D721Med (cell line): ENCODE measurements around the gene KCNG2.

Experiments
- DNase-seq: peaks from one replicate; pipeline ENCODE4 v3.0.0; 2011; ENCODE audit warnings: low spot score; ENCODE audit not compliant: insufficient read length
- FAIRE-seq: peaks from 2 replicates; lab custom pipeline; 2011; peaks lifted over from hg19 to GRCh38; lab: Jason Lieb, UNC
- TF ChIP-seq, protein P1 (sequence below): IDR thresholded peaks from 2 replicates; pipeline ENCODE4 v1.5.1; 2012; ENCODE audit warnings: mild to moderate bottlenecking, control low read depth; ENCODE audit not compliant: insufficient read depth; ENCODE audit errors: missing control alignments

Gene KCNG2

GRCh38 chr18:79796531-79797405, 970 bp upstream of the KCNG2 start:
- peak; percentile 35 for FAIRE-seq
- TF ChIP-seq, protein P1, sequence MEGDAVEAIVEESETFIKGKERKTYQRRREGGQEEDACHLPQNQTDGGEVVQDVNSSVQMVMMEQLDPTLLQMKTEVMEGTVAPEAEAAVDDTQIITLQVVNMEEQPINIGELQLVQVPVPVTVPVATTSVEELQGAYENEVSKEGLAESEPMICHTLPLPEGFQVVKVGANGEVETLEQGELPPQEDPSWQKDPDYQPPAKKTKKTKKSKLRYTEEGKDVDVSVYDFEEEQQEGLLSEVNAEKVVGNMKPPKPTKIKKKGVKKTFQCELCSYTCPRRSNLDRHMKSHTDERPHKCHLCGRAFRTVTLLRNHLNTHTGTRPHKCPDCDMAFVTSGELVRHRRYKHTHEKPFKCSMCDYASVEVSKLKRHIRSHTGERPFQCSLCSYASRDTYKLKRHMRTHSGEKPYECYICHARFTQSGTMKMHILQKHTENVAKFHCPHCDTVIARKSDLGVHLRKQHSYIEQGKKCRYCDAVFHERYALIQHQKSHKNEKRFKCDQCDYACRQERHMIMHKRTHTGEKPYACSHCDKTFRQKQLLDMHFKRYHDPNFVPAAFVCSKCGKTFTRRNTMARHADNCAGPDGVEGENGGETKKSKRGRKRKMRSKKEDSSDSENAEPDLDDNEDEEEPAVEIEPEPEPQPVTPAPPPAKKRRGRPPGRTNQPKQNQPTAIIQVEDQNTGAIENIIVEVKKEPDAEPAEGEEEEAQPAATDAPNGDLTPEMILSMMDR: no peak
- DNase-seq: no peak

GRCh38 chr18:79798346-79798998, 734 bp downstream of the KCNG2 start:
- FAIRE-seq: no peak
- TF ChIP-seq, protein P1: no peak
- peak; percentile 75 for DNase-seq

DNA sequence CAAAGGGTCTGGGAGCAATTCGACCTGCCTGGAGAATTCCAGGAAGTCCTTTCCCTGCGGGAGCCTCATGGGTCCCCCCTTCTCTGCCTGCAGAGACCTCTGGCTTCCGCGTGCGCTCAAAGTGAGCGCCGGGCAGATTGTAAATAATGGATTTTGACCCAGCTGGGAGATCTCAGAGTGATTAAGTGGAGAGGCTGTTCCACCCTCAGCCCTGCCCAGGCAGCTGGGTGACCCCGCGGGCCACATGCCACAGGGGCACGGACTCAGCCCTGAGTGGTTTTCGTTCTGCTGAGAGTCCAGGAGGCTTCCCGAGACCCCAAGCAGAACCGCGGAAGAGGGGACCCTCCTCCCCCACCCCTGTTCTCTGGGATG, 1.2 kb downstream of the KCNG2 start:
- FAIRE-seq: no peak
- TF ChIP-seq, protein P1: no peak
- DNase-seq: peak; percentile 97

GRCh38 chr18:79799619-79800370, 2.1 kb downstream of the KCNG2 start:
- peak; percentile 86 for FAIRE-seq
- TF ChIP-seq, protein P1: no peak
- no peak for DNase-seq

- DNase-seq: no peak
- FAIRE-seq: no peak
Observed at GRCh38 chr18:79800371-79801180, 2.8 kb downstream of the KCNG2 start.

DNA sequence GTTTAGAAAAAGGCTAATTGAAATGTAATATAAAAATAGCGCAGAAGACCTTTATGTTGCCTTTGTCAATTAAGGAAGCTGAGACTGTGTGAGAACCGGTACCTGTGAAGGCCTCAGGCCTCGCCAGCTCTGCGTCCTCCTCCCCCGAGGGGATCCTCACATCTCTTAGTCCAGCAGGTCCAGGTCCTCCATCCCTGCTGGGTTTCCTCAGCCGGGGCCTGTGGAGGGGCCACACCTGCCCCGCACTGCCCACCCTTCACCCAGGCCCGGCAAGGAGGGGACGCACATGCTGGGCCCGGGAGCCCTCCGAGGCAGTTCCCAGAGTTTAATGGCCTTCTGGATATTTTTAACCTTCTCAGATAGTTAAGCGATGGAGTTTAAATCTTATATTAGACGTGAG, 3.5 kb downstream of the KCNG2 start:
- TF ChIP-seq, protein P1: no peak
- FAIRE-seq (no peak), DNase-seq (no peak)

More at GRCh38 chr18:79800371-79801180, 2.8 kb downstream of the KCNG2 start:
- TF ChIP-seq, protein P1: no peak
